ENCODE results near the gene PDP2. TPM values are rescaled to one million over a fixed set of nuclear protein-coding genes. Genes with fewer than 3 reads are reported as not detected.

Gene PDP2
- total and polyA plus RNA-seq, 9 of the 15 experiments (the other 6 are each of a cell fraction or from before 2014, with no cell fraction given) = 2.5 to 24.3 (median 7.2) TPM

DNA sequence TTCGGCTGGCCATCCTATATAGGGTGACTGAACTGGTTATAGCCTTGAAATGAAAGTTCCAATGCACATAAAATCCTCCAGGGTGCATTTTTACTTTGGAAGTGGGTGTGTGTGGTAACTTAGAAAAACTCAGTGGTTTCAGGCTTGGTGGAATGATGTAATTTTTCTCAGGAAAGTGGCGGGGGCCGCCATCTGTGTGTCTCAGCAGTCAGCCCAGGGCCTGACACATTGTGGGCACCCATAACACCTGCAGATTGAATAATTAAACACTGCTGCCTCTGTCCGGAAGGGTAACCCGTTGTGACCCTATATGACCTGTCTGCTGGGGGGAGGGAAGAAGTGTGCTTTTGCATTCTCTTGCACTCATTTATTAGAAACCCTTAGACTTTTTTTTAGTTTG is 2.2 kb upstream of the PDP2 start (continued):
- TF ChIP-seq, protein P1, sequence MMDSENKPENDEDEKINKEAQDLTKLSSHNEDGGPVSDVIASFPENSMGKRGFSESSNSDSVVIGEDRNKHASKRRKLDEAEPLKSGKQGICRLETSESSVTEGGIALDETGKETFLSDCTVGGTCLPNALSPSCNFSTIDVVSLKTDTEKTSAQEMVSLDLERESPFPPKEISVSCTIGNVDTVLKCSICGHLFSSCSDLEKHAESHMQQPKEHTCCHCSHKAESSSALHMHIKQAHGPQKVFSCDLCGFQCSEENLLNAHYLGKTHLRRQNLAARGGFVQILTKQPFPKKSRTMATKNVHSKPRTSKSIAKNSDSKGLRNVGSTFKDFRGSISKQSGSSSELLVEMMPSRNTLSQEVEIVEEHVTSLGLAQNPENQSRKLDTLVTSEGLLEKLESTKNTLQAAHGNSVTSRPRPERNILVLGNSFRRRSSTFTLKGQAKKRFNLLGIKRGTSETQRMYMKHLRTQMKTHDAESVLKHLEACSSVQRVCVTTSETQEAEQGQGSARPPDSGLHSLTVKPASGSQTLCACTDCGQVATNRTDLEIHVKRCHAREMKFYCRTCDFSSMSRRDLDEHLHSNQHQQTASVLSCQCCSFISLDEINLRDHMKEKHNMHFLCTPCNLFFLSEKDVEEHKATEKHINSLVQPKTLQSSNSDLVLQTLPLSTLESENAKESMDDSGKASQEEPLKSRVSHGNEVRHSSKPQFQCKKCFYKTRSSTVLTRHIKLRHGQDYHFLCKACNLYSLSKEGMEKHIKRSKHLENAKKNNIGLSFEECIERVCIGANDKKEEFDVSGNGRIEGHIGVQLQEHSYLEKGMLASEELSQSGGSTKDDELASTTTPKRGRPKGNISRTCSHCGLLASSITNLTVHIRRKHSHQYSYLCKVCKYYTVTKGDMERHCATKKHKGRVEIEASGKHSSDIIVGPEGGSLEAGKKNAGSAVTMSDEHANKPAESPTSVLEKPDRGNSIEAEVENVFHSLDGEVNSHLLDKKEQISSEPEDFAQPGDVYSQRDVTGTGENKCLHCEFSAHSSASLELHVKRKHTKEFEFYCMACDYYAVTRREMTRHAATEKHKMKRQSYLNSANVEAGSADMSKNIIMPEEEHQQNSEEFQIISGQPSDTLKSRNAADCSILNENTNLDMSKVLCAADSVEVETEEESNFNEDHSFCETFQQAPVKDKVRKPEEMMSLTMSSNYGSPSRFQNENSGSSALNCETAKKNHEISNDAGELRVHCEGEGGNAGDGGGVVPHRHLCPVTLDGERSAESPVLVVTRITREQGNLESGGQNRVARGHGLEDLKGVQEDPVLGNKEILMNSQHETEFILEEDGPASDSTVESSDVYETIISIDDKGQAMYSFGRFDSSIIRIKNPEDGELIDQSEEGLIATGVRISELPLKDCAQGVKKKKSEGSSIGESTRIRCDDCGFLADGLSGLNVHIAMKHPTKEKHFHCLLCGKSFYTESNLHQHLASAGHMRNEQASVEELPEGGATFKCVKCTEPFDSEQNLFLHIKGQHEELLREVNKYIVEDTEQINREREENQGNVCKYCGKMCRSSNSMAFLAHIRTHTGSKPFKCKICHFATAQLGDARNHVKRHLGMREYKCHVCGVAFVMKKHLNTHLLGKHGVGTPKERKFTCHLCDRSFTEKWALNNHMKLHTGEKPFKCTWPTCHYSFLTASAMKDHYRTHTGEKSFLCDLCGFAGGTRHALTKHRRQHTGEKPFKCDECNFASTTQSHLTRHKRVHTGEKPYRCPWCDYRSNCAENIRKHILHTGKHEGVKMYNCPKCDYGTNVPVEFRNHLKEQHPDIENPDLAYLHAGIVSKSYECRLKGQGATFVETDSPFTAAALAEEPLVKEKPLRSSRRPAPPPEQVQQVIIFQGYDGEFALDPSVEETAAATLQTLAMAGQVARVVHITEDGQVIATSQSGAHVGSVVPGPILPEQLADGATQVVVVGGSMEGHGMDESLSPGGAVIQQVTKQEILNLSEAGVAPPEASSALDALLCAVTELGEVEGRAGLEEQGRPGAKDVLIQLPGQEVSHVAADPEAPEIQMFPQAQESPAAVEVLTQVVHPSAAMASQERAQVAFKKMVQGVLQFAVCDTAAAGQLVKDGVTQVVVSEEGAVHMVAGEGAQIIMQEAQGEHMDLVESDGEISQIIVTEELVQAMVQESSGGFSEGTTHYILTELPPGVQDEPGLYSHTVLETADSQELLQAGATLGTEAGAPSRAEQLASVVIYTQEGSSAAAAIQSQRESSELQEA (IDR thresholded peaks at IDR 0.05; ENCODE audit: low read depth) = no peak
- TF ChIP-seq GTF2B (IDR thresholded peaks at IDR 0.05; ENCODE audit: extremely low read depth, insufficient read length) = no peak
- no peak for TF ChIP-seq MECOM (CRISPR knock-in tag; IDR thresholded peaks at IDR 0.05)
- peak; percentile 41; the same call in 1 of the 2 replicates for TF ChIP-seq LEF1 (IDR thresholded peaks at IDR 0.05)
- TF ChIP-seq HMGN3 (IDR thresholded peaks at IDR 0.05; ENCODE audit: borderline replicate concordance, extremely low read depth, insufficient read length, low read depth, low read length) = no peak
- no peak for TF ChIP-seq SRSF9 (IDR thresholded peaks at IDR 0.05; ENCODE audit: borderline replicate concordance, low read depth, low read length)
- no peak for TF ChIP-seq RBM39 (optimal IDR thresholded peaks at IDR 0.05; ENCODE audit: low read depth, low read length)
- TF ChIP-seq POLR2B (IDR thresholded peaks at IDR 0.05; ENCODE audit: low read depth, partially characterized antibody) = no peak
- no peak for TF ChIP-seq ARID3A (IDR thresholded peaks at IDR 0.05; ENCODE audit: borderline replicate concordance, low read depth, low read length)
- peak in 1 of 2 experiments; percentile 16; a peak in 1 of 4 replicates for TF ChIP-seq TRIM24 (IDR thresholded peaks at IDR 0.05)
- TF ChIP-seq GTF2A2 (tag; IDR thresholded peaks at IDR 0.05) = no peak
- TF ChIP-seq ZNF24 (IDR thresholded peaks at IDR 0.05) = no peak
- no peak for TF ChIP-seq POLR2AphosphoS2 (IDR thresholded peaks at IDR 0.05; ENCODE audit: low read length)
- TF ChIP-seq DIDO1 (tag; IDR thresholded peaks at IDR 0.05; ENCODE audit: low read depth) = no peak
- no peak for TF ChIP-seq ZNF121 (CRISPR knock-in tag; conservative IDR thresholded peaks at IDR 0.05)
- no peak for TF ChIP-seq TCF7L2 (IDR thresholded peaks at IDR 0.05; ENCODE audit: low read depth, low read length)
- 0 out of 2 replicates have a peak, but pooled peaks have one; percentile 22 for TF ChIP-seq DPF2 (IDR thresholded peaks at IDR 0.05)
- TF ChIP-seq THRA (IDR thresholded peaks at IDR 0.05) = no peak; the same call in 1 of the 2 replicates

Measured in K562 (cell line).